ENCODE measurements around the gene TEAD1.

Gene TEAD1

DNA sequence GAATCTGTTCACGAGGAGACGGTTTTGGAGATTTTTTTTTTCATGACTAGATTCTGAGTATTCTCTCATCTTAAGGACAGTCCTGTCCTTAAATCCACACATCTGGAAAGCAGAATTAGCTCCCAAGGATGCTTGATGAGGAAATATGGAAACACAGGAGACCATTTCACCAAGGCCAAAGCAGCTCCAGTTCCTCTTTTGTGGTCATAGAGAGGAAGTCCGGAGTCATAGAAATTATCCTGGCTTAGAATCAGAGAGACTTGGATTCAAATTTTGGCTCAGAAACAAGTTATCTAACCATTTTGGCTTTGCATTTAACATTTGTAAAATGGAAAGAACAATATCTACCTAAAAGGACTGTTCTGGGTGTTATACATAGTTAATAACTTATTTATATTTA, 7.3 kb upstream of the TEAD1 start:
- DNase-seq (ENCODE audit: low read depth in 2 of 2) = no peak

GRCh38 chr11:12667646-12668045, 6.6 kb upstream of the TEAD1 start:
- DNase-seq (ENCODE audit: low read depth in 2 of 2) = no peak

- no peak for DNase-seq (ENCODE audit: low read depth in 2 of 2)
Observed at GRCh38 chr11:12668166-12668565, 6.1 kb upstream of the TEAD1 start.

- DNase-seq (ENCODE audit: low read depth in 2 of 2) = no peak
Observed at GRCh38 chr11:12669930-12670329, 4.3 kb upstream of the TEAD1 start.

DNA sequence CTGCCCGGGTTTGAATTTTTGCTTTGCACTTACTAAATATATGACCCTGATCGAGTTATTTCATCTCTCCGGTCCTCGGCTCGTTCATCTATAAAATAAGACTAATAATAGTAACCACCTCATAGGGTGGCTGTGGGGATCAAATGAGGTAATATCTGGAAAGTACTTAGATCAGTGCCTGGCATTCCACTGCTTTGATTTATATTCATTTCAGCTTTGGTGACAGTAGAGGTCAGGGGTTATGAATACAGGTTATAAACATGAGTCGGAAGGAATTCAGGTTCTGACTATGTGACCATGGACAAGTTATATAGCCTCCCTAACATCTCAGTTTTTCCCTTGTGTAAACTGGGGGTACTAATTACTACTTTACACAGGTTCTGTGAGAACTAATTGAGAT, 2.9 kb upstream of the TEAD1 start:
- no peak for DNase-seq (ENCODE audit: low read depth in 2 of 2)

DNA sequence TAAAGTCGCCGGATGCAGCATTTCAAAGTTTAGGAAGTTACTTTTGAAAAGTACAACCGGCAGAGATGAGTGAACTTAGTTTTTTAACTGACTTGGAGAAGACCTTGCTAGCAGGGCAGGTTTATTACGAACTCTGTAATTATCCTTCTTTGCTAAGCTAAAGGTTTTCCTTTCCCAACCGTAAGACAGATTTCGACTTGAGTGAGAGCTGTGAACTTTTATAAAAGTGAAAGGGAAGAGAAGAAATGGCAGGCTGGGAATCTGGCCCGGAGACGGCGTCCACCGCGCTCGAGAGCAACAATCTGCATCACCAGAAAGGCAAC, 659 bp upstream of the TEAD1 start:
- no peak for DNase-seq (ENCODE audit: low read depth in 2 of 2)

DNA sequence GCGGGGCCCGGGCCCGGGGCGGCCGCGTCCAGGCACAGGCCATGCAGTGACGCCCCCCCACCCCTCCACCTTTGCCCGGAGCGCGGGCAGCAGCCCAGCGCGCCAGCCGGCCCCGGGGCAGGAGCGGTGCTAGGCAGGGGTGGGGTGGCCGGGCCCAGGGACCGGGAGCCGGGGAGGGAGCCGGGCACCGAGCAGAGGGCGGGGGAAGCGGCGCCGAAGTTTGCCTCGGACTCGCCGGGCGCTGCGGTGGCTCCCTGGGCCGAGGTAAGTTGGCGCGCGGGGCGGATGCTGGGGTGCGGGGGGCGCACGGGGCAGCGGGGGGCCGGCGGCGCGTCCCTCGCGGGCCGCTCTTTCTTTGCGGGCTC, 332 bp downstream of the TEAD1 start:
- no peak for DNase-seq (ENCODE audit: low read depth in 2 of 2)

DNA sequence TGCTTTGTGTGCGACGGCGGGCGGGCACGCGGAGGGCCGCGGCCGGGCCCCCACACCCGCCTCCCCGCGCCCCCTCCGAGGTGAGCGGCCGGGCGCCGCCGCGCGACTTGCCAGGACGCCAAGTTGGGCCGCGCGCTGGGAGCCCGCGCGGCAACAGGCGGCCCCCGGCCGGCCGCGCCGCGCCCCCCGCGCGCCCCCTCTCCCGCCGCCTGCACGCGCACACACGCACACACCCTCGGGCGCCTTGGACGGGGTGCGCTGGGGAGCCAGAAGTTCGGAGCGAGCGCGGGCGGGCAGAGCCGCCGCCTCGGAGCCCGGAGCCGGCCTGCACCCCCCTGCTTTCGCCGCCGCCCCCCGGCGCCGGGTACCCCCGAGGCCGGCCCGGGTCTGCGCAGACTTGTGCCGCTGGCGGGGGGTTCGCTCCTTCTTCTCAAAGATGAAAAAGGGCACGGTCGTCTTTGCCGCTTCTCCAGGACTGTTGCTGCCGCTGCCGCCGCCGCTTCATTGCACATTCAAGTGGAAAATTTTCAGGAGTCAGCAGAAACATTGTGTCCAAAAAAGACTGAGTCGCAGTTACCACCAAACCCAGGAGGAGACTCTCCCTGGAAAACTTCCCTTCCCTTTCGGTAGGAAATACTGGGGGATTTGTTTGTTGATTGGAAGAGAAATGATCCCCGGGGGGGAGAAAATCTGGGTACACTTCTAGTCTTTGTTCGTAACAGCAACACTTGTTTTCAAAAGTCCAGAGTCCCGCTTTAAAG, 895 bp downstream of the TEAD1 start:
- DNase-seq (ENCODE audit: low read depth in 2 of 2) = no peak

DNA sequence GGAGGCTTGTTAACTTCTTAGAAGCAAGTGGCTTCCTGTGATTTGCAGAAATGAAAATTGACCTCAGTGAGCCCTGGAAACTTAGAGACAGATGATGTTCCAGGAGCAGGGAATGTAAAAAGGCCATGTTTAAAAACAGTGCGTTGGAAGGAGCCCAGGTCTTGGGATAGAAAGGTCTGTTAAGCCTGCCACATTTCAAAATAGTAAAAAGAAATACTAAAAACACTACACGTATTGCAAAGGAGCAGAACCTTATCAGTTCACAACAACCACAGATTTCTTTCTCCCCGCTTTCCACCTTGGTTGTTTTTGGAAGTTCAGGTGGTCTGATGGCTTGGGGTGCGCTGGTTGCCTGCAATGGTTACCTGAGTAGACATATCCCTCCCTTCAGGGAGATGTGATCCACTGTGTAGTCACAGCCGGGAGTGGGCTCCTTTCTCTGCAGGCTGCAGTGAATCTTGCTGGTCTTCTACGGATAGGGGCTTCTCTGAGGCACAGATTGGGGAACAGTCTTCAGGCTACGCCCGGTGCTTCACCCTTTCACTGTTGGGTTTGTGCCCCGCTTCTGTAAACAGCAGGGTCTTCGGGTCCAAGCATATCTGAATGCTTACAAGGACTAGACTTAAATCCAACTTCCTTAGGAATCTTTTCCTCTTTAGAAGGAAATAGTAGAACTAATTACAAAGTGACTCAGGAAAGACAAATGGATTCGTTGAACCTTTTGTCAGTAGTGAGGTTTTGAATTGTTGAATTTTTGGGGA, 1.9 kb downstream of the TEAD1 start:
- no peak for DNase-seq (ENCODE audit: low read depth in 2 of 2)

- no peak for DNase-seq (ENCODE audit: low read depth in 2 of 2)
Observed at GRCh38 chr11:12677131-12677530, 2.9 kb downstream of the TEAD1 start.

DNA sequence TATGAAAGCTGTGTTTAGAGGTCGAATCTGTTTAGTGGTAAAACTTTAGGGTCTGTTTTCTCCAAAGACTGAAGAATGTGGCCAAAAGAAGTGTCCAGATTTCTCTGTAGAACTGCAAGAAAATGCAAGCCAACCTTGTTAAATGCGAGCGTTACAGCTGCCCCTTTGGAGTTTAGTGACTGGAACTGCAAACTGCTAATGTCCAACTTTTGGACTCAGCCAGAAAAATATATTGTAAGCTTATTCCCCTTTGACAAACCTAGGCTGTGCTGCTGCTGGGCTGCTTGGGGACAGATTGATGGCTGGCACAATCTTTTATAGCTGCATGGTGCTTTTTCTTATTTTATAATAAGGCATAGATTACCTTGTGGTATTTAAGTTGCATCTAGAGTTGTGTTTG, 3.9 kb downstream of the TEAD1 start:
- no peak for DNase-seq (ENCODE audit: low read depth in 2 of 2)

- no peak for DNase-seq (ENCODE audit: low read depth in 2 of 2)
Observed at GRCh38 chr11:12678991-12679390, 4.8 kb downstream of the TEAD1 start.

- DNase-seq (ENCODE audit: low read depth in 2 of 2) = no peak
Observed at GRCh38 chr11:12679471-12679870, 5.2 kb downstream of the TEAD1 start.

- no peak for DNase-seq (ENCODE audit: low read depth in 2 of 2)
Observed at GRCh38 chr11:12680246-12680939, 6.2 kb downstream of the TEAD1 start.

GRCh38 chr11:12680940-12681258, 6.7 kb downstream of the TEAD1 start:
- DNase-seq (ENCODE audit: low read depth in 2 of 2) = no peak

DNA sequence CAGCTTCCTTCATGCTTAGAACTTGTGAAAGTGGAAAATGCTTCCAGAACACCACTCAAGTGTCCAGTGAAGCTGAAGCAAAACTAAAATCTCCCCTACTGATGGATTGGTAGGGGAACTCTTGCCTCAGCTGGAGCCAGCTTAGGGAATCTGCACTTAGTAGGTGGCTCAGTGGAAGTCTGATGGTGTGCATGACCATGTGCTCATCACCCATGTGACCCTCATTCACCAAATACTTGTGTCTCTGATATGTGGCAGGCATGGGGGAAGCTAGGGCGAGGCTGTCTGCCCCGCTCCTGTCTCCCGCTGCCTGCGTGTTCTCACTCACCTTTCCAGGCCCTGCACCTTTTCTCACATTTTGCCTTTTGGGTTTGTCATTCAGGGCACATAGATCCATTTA, 7.2 kb downstream of the TEAD1 start:
- DNase-seq (ENCODE audit: low read depth in 2 of 2) = no peak

DNA sequence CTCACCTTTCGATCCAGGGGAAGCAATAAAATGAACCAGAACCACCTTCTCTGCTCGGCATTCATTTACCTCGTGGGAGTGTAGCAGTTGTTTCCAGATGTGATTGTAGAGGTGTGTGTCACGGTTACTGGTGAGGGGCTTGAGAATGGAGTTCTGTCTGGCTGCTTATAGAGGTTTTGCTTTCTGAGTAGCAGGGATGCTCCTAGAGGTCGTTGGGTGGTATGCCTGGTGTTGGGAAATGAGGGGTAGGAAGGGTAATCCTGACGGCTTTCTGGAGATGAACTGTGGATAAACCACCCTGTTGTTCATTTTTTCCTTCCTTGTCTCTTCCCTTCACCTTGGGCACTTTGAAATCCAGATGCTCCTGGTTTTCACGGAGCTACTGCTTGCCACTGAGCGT, 8.1 kb downstream of the TEAD1 start:
- no peak for DNase-seq (ENCODE audit: low read depth in 2 of 2)

DNA sequence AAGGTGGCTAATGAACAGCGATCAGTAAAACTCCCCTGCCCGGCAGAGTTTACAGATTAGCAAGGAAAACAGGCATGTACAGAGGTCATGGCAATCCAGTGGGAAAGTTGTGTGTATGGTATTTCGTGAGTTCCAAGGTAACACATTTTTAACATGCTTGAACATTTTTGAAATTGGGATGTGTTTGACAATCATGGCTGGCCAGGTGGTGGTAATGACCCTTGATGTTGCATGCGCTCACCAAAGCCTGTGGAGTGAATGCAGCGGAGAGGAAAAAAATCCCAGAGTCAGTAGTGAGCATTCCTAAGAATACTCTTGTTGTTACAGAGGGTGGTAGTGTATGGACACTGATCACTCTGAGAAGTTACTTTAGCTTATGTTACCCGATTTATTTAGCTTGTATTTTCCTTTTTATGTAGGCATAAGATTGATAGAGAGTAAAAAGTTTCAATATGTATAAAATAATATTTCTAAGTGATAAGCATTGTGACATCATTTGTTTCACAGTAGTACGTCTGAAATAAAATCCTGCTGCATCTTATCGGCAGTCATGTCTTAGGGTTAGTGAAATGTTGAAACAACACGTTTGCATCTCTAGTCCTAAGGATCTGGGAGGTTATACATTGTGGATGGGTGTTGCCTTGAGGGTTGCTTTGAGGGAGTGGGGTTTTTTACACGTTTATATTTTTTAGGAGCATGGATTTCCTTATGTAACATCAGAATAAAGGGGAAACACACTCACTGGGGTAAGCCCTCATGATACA, 8.7 kb downstream of the TEAD1 start:
- no peak for DNase-seq (ENCODE audit: low read depth in 2 of 2)

DNA sequence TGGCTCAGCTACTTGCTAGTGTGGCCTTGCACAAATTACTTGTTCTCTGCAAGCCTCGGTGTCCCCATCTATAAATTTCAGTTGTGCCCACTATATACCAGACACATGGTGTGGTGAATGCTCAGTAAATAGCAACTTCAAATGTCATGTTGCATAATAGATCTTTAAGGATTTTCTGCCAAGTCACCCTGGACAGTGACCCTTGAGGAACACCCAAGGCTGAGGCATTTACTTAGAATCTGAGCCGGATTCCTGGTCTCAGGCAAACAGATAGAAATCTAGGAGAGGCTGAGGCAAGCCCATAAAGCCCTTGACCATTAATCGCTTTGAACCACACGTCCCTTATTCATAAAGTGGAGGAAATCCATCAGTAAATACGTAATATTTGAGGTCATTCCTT, 9.7 kb downstream of the TEAD1 start:
- no peak for DNase-seq (ENCODE audit: low read depth in 2 of 2)

GRCh38 chr11:12684315-12684714, 10.1 kb downstream of the TEAD1 start:
- no peak for DNase-seq (ENCODE audit: low read depth in 2 of 2)

DNA sequence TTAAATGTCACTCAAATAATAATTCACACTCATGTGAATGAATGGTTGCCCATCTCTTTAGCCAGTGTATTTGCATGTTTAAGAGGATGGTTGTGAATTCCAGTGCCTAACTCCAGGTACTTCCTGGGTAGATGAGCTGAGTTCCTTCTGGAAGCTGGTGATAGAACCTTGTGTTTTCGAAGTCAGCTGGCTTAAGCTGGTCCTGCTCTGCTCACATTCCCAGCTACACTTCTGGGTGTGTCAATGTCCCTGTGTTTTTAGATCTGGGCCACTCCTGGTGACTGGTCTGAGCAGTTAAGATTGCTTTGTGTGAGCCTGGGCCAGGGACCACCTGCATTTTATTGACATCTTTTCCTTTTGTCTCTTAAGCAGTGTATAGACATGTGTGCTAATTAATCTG, 10.6 kb downstream of the TEAD1 start:
- DNase-seq (ENCODE audit: low read depth in 2 of 2) = no peak

- no peak for DNase-seq (ENCODE audit: low read depth in 2 of 2)
Observed at GRCh38 chr11:12685229-12685628, 11.0 kb downstream of the TEAD1 start.
